Stimulated activated CD4-positive, alpha-beta T cell treated with anti-CD3 and anti-CD28 coated beads, Interleukin-15, amount 100 ng/mL, for 1 hour (primary cell): Measurements from ENCODE around the gene PRPF19.

Source experiments
- DNase-seq, 2 donors: peaks; one replicate each; pipeline ENCODE4 v3.0.0-alpha.2; 2020; ENCODE audit warnings: low read depth in 1 of 2, low spot score in 1 of 2

PRPF19 gene

GRCh38 chr11:60938500-60938899, 32.1 kb upstream of the PRPF19 start:
- DNase-seq, result no peak

- DNase-seq, result no peak
Measured at GRCh38 chr11:60937811-60938210, 31.4 kb upstream of the PRPF19 start.

GRCh38 chr11:60937144-60937527, 30.8 kb upstream of the PRPF19 start:
- DNase-seq, result no peak

- no peak for DNase-seq
Measured at GRCh38 chr11:60936467-60937143, 30.2 kb upstream of the PRPF19 start.

GRCh38 chr11:60935676-60936442, 29.5 kb upstream of the PRPF19 start:
- no peak for DNase-seq

- no peak for DNase-seq
Measured at GRCh38 chr11:60934790-60935605, 28.6 kb upstream of the PRPF19 start.

- DNase-seq, result no peak
Measured at GRCh38 chr11:60934124-60934789, 27.9 kb upstream of the PRPF19 start.

GRCh38 chr11:60933416-60934123, 27.2 kb upstream of the PRPF19 start:
- DNase-seq, result no peak

- no peak for DNase-seq
Measured at GRCh38 chr11:60932605-60933356, 26.4 kb upstream of the PRPF19 start.

GRCh38 chr11:60931917-60932316, 25.5 kb upstream of the PRPF19 start:
- DNase-seq, result no peak

GRCh38 chr11:60930394-60930793, 24.0 kb upstream of the PRPF19 start:
- DNase-seq, result no peak

GRCh38 chr11:60929764-60930163, 23.4 kb upstream of the PRPF19 start:
- no peak for DNase-seq

GRCh38 chr11:60928563-60929001, 22.2 kb upstream of the PRPF19 start:
- no peak for DNase-seq

GRCh38 chr11:60927600-60927999, 21.2 kb upstream of the PRPF19 start:
- DNase-seq, result no peak

GRCh38 chr11:60927061-60927592, 20.7 kb upstream of the PRPF19 start:
- DNase-seq, result no peak

- no peak for DNase-seq
Measured at GRCh38 chr11:60926500-60926899, 20.1 kb upstream of the PRPF19 start.

GRCh38 chr11:60925868-60926267, 19.5 kb upstream of the PRPF19 start:
- no peak for DNase-seq

- DNase-seq, result no peak
Measured at GRCh38 chr11:60924906-60925853, 18.8 kb upstream of the PRPF19 start.
